Stimulated activated CD4-positive, alpha-beta T cell treated with anti-CD3 and anti-CD28 coated beads, Interleukin-15, amount 100 ng/mL, for 24 hours (primary cell): ENCODE measurements around the gene DPP9.
A peak's percentile ranks its signal among the peaks of the same experiment; 100 is the strongest.
"Not testable (repeated sequence)": the region's sequence is repeated elsewhere in the genome, so short reads cannot be mapped to it uniquely, and the experiment has no call there.

ENCODE experiments used
- DNase-seq: peaks from one replicate; pipeline ENCODE4 v3.0.0-alpha.2; 2020

DPP9 gene

GRCh38 chr19:4723595-4724514, at the start of gene DPP9:
Gene DPP9 (minus strand): TSS chr19:4723842. CDS start chr19:4719906, 3,936 bp downstream.
- DNase-seq, result peak; percentile 98

GRCh38 chr19:4773047-4773640, 49.5 kb upstream of the DPP9 start:
- no peak for DNase-seq

- DNase-seq, result no peak
Observed at GRCh38 chr19:4772566-4772965, 48.9 kb upstream of the DPP9 start.

GRCh38 chr19:4768934-4769777, 45.5 kb upstream of the DPP9 start:
- peak; percentile 83 for DNase-seq

GRCh38 chr19:4764393-4764660, 40.7 kb upstream of the DPP9 start:
- no peak for DNase-seq

- no peak for DNase-seq
Observed at GRCh38 chr19:4763021-4763420, 39.4 kb upstream of the DPP9 start.

GRCh38 chr19:4760285-4760650, 36.6 kb upstream of the DPP9 start:
- no peak for DNase-seq

- DNase-seq, result peak; percentile 83
Observed at GRCh38 chr19:4759388-4760284, 36.0 kb upstream of the DPP9 start.

GRCh38 chr19:4758659-4759058, 35.0 kb upstream of the DPP9 start:
- DNase-seq, result no peak

GRCh38 chr19:4758082-4758481, 34.4 kb upstream of the DPP9 start:
- no peak for DNase-seq

GRCh38 chr19:4755459-4755858, 31.8 kb upstream of the DPP9 start:
- DNase-seq, result no peak

GRCh38 chr19:4754248-4754647, 30.6 kb upstream of the DPP9 start:
- no peak for DNase-seq

- DNase-seq, result peak; percentile 21
Observed at GRCh38 chr19:4749870-4750590, 26.4 kb upstream of the DPP9 start.

- no peak for DNase-seq
Observed at GRCh38 chr19:4748589-4748988, 24.9 kb upstream of the DPP9 start.

- no peak for DNase-seq
Observed at GRCh38 chr19:4748185-4748584, 24.5 kb upstream of the DPP9 start.

GRCh38 chr19:4745986-4746385, 22.3 kb upstream of the DPP9 start:
- DNase-seq, result no peak

GRCh38 chr19:4745175-4745574, 21.5 kb upstream of the DPP9 start:
- DNase-seq, result not testable (repeated sequence)

GRCh38 chr19:4744451-4745174, 21.0 kb upstream of the DPP9 start:
- DNase-seq, result no peak

GRCh38 chr19:4742723-4743646, 19.3 kb upstream of the DPP9 start:
- DNase-seq, result no peak

- no peak for DNase-seq
Observed at GRCh38 chr19:4740092-4740491, 16.4 kb upstream of the DPP9 start.
